KOPT-K1 (cell line): Measurements from ENCODE around the gene MINDY4B.

Source experiments
- H3K27ac ChIP-seq: fragments of 200-600 bp; sonication (generic); 2 replicates; pipeline ENCODE4 v1.5.1; 2016; ENCODE audit warnings: antibody characterized with exemption, mild to moderate bottlenecking, low read depth, low read length; ENCODE audit not compliant: poor library complexity, severe bottlenecking
- H3K36me3 ChIP-seq: fragments of 200-600 bp; sonication (generic); 2 replicates; pipeline ENCODE4 v1.5.1; 2017; ENCODE audit warnings: antibody characterized with exemption, mild to moderate bottlenecking, low read length, moderate library complexity; ENCODE audit not compliant: insufficient read depth
- H3K9me3 ChIP-seq: fragments of 200-600 bp; sonication (generic); 2 replicates; pipeline ENCODE4 v1.5.1; 2017; ENCODE audit warnings: antibody characterized with exemption, low read length, mild to moderate bottlenecking; ENCODE audit not compliant: insufficient read depth, poor library complexity, severe bottlenecking

The MINDY4B gene

DNA sequence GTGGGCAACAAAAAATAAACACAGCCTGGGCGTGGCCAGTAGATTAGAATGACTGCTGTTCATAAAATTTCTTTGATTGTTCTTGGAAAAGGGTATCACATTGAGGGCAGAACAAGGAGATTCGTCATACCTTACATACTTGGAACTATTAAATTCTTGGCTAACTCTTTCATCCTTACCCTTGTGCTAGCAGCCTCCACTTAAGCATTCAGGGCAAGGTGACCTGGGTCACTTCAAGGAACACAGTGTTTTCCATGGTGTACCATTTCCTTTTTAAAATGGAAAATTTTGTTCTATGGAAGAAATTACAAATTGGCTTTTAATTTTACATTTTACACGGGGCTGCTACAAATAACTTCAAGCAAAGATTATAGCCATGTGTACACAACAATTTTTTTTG is 60.8 kb downstream of the MINDY4B start:
- H3K36me3 ChIP-seq, result no peaks in the 10 kb centered on the region
- H3K27ac ChIP-seq, result no peak overlapping the region
- no peaks in the 10 kb centered on the region for H3K9me3 ChIP-seq

DNA sequence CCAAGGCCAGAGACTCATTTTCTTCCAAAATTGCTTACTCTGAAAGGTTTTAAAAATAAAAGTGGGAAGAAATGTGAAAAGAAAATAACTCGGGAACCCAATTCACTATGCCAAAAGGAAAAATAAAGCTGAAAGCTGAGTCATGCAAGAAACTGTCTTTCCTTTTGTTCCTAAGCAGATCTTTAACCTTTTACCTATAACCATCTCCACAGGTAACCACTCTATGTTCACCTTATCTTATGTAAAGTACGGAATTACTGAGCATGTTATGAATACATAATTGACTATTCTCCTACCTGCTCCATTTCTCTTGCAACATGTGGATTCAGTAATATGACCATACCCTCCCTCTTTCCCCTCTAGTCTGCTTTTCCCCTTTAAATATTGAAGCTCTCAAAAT is 62.0 kb downstream of the MINDY4B start:
- Histone ChIP-seq H3K36me3 (no peaks in the 10 kb centered on the region), H3K27ac (no peak overlapping the region), H3K9me3 (peaks cover 4% of the 10 kb centered on the region)

DNA sequence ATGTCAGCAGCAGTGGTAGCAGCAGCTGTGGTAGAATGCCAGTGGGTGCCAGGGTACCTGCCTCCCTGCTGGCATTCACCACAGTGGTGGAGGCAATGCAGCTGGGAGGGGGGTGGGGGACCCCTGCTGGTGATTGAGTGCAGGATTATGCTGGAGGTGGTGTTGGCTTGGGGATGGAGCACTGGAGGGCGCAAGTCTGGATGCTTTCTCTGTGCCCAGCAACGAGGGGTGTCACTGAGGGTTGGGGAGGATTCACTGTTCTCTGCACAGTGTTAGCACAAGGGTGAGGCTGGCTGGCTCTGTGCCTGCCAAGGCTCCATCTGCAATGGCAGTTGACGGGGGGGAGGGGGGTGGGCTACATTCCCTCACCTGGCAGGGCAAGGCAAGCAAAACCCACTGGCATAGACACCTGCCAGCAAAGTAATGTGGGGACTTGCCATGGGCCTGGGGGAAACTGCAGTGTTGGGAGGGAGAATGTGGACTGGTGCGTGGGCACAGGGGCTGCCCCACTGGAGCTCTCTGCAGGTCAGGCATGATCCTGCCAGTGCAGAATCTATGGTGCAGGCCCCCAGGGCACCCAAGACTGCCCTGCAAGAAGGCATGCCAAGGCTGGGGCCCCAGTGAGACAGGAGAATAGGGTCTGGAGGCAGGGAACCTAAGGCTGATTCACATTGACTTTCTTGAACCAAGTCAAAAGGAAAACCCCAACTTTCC is 64.3 kb downstream of the MINDY4B start:
- no peaks in the 10 kb centered on the region for H3K36me3 ChIP-seq
- H3K9me3 ChIP-seq, result peaks cover 4% of the 10 kb centered on the region
- H3K27ac ChIP-seq, result no peak overlapping the region

DNA sequence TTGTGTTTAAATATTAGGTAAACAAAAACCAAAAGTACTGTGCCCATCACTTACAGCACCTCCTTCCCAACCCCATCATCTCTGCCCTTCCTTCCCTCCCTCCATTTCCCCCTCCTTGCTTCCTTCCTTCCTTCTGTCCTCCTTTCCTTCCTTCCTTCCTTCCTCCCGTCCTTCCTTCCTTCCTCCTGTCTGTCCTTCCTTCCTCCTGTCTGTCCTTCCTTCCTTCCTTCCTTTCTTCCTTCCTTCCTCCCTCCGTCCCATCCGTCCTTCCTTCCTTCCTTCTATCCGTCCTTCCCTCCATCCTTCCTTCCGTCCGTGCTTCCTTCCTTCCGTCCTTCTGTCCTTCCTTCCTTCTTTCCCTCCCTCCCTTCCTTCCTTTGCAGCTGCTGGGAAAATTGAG is 74.5 kb downstream of the MINDY4B start:
- no peak overlapping the region for H3K27ac ChIP-seq
- no peaks in the 10 kb centered on the region for H3K9me3 ChIP-seq
- H3K36me3 ChIP-seq, result no peaks in the 10 kb centered on the region

DNA sequence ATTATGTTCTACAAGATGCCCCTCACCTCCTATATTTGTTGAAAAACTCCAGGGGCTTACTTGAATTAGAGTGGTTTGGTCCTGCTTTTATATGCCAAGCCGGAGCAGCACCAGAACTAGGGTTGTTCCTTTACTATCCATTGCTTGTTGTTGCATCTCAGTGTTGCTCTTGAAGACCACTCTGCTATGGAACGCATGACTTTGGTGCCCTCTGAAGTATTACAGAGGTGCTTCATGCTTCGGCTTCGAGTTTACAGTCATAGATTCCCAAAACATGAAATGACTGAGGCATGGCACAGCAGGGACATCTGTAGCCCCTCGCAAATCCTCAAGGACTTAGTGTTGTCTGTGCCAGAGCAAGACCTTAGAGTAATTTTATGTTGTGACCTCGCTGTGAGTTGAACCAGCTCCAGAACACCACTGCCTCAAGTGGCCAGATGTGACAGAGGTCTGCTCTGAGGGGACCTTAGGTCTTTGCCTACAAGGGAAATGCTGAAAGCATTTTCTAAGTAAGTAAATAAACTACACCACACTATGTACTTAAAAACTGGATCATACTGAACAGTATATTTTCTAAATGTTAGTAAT is 75.1 kb downstream of the MINDY4B start:
- H3K9me3 ChIP-seq, result no peaks in the 10 kb centered on the region
- no peak overlapping the region for H3K27ac ChIP-seq
- no peaks in the 10 kb centered on the region for H3K36me3 ChIP-seq

GRCh38 chr3:150829408-150829807 is 75.8 kb downstream of the MINDY4B start:
- Histone ChIP-seq H3K27ac (no peak overlapping the region), H3K36me3 (no peaks in the 10 kb centered on the region), H3K9me3 (no peaks in the 10 kb centered on the region)

GRCh38 chr3:150828997-150829396 is 76.2 kb downstream of the MINDY4B start:
- H3K36me3 ChIP-seq, result no peaks in the 10 kb centered on the region
- no peaks in the 10 kb centered on the region for H3K9me3 ChIP-seq
- no peak overlapping the region for H3K27ac ChIP-seq

DNA sequence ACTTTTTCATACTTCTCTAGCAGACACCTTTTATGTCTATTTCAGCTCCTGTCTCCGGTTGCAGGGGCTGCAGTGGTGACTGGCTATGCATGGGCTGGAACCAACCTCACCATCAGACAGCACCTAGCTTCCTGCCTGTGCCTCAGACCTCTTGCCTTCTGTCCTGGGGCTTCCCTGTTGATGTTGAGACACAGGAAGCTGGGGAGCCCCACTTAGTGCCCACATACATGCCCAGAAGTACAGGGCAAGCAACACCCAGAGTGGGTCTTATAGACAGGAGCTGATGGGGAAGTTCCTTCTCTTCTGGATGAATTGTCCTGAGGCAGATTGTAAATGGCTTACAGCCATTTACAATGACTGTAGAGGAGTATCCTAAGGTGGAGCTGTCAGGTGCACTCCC is 77.0 kb downstream of the MINDY4B start:
- Histone ChIP-seq H3K36me3 (no peaks in the 10 kb centered on the region), H3K9me3 (no peaks in the 10 kb centered on the region), H3K27ac (no peak overlapping the region)

- Histone ChIP-seq H3K27ac (no peak overlapping the region), H3K9me3 (no peaks in the 10 kb centered on the region), H3K36me3 (no peaks in the 10 kb centered on the region)
Observed at GRCh38 chr3:150826466-150827282, 78.6 kb downstream of the MINDY4B start.

DNA sequence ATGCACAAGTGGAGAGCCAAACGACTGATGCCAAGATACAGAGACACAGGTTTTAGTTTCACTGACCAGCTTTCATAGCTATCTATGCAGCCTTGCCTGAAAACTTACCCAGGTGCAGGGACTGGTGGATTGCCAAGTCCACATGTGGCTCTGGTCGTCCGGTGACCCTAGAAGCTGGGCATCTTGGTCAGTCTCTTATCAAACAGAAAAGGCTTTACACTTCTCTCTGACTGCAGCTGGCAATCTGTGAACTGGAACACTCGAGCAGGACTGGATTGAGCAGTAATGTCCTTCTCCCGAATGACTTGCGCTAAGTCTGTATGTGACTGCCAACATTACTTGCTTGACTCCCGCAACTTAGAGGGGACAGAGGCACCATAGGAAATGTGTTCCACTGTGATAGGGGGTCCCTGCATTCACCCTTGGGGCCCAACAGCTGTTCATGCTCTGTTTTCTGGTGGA is 79.3 kb downstream of the MINDY4B start:
- Histone ChIP-seq H3K9me3 (no peaks in the 10 kb centered on the region), H3K27ac (no peak overlapping the region), H3K36me3 (no peaks in the 10 kb centered on the region)

GRCh38 chr3:150825192-150825915 is 79.9 kb downstream of the MINDY4B start:
- Histone ChIP-seq H3K36me3 (no peaks in the 10 kb centered on the region), H3K9me3 (no peaks in the 10 kb centered on the region)

DNA sequence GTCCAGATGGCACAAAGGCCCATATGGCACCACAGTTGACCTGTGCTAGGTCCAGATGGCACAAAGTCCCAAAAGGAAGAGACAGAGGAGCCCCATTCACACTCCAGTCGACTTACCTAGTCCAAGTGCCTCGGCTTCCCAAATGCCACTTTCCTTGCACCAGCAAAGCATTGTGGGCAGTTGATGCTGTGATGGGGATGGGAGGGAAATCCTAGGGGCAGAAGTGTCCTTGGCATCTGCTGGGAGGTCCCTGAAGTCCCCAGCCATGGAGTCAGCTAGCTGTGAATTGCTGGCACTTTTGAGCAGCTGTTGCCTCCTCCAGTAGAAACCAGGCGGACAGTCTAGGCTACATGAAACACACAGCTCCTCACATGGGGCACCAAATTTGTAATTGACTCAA is 82.0 kb downstream of the MINDY4B start:
- Histone ChIP-seq H3K27ac (no peak overlapping the region), H3K9me3 (no peaks in the 10 kb centered on the region), H3K36me3 (no peaks in the 10 kb centered on the region)

More at GRCh38 chr3:150825192-150825915, 79.9 kb downstream of the MINDY4B start:
- no peak overlapping the region for H3K27ac ChIP-seq

GRCh38 chr3:150822636-150823035 is 82.6 kb downstream of the MINDY4B start:
- no peaks in the 10 kb centered on the region for H3K9me3 ChIP-seq
- no peaks in the 10 kb centered on the region for H3K36me3 ChIP-seq
- no peak overlapping the region for H3K27ac ChIP-seq
